Measurements from ENCODE around the gene MGRN1.

Gene MGRN1

DNA sequence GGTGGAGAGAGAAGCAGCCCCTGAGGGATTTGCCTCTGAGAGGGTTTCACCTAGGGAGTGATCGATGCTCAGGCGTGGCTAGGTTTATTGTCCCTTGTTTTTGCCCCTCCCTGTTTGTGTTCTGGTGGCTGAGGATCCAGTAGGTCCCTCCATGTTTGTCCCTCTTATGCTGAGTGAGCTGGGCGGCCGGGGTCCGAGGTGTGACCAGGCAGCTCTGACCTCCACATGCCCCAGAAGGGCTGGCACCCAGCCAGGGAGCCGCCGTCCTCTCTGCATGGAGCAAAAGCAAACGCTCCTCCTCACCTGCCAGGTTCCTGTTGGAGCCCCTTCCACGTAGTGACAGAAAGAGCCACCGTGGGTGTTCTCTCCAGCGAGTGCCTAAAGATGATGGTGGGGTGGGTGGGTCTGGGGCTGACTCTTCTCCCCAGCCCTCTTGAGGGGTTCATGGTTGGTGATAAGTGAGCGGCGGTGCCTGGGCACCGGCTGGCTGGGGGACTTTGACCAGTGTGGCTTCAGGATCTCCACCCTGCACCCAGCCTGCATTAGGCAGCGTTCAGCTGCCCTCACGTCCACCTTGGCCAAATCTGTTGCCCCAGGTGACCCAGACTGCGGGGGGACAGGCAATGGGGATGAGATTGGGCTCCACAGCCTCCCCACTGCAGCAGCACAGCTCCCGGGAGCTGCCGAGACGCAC is 54.7 kb downstream of the MGRN1 start:
- Histone ChIP-seq H3K36me3 (ENCODE audit: insufficient read depth, low read length) (peaks cover 52% of the 10 kb centered on the region), H3K4me1 (ENCODE audit: insufficient read depth, low read length) (no peaks in the 10 kb centered on the region), H4K20me1 (ENCODE audit: insufficient read depth, low read length) (peaks cover 4% of the 10 kb centered on the region), H3K27me3 (ENCODE audit: insufficient read depth, low read length, poor library complexity) (no peaks in the 10 kb centered on the region), H3K4me2 (ENCODE audit: insufficient read depth, low read length) (no peak overlapping the region), H3K27ac (ENCODE audit: low read length) (no peak overlapping the region), H3K79me2 (ENCODE audit: insufficient read depth, low read length) (no peaks in the 10 kb centered on the region), H3K4me3 (ENCODE audit: low read depth in 1 of 2, low read length in 2 of 2) (no peak overlapping the region), H3K9ac (ENCODE audit: low read depth, low read length) (no peak overlapping the region), H3K9me3 (ENCODE audit: insufficient read depth, low read length, severe bottlenecking) (no peaks in the 10 kb centered on the region), H2AFZ (ENCODE audit: low read depth, low read length) (no peak overlapping the region)
- no peak for DNase-seq
- ATAC-seq (ENCODE audit: insufficient read depth, low read depth): no peak
- TF ChIP-seq, protein P1, sequence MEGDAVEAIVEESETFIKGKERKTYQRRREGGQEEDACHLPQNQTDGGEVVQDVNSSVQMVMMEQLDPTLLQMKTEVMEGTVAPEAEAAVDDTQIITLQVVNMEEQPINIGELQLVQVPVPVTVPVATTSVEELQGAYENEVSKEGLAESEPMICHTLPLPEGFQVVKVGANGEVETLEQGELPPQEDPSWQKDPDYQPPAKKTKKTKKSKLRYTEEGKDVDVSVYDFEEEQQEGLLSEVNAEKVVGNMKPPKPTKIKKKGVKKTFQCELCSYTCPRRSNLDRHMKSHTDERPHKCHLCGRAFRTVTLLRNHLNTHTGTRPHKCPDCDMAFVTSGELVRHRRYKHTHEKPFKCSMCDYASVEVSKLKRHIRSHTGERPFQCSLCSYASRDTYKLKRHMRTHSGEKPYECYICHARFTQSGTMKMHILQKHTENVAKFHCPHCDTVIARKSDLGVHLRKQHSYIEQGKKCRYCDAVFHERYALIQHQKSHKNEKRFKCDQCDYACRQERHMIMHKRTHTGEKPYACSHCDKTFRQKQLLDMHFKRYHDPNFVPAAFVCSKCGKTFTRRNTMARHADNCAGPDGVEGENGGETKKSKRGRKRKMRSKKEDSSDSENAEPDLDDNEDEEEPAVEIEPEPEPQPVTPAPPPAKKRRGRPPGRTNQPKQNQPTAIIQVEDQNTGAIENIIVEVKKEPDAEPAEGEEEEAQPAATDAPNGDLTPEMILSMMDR (IDR thresholded peaks at IDR 0.05; ENCODE audit: borderline replicate concordance, extremely low read depth, low read length, poor library complexity, severe bottlenecking): no peak
- TF ChIP-seq EZH2 (IDR thresholded peaks at IDR 0.05; ENCODE audit: borderline replicate concordance, low read depth, low read length, severe bottlenecking): no peak

DNA sequence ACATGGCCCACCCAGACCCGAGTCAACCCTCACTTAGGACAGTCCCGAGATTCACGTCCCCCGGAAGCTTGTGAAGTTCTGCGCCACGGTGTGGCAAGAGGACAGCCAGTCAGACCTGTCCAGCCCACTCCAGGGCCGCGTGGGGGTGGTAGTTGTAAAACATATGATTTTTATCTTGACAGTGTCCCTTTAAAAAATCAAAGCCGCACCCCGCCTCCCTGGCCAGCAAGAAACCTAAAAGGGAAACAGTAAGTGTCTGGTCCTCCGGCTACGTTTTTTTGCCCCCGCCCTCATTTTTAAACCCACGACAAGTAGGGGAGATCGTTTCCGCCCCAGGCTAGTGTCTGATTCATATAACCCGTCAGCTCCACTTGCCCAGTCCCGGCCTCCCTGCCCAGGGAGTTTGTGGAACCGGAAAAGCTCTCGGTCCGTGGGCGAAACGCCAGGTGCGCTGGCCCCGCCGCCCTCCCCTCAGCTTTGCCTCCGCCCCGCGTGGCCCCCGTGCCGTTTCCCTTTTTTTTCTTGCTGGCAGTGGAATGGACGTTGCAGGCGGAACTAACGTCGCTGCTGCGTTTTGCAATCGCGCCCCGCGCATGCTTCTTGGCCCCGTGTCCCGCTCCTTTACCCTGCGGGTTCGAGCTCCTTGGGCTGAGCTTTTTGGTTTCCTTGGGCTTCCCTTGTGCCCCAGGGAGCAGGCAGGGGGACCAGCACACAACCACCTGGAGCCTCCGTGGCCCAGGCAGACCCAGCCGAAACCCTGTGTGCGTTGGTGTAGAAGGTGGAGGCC is 55.4 kb downstream of the MGRN1 start:
- Histone ChIP-seq H3K4me1 (ENCODE audit: insufficient read depth, low read length) (no peaks in the 10 kb centered on the region), H4K20me1 (ENCODE audit: insufficient read depth, low read length) (peaks cover 4% of the 10 kb centered on the region), H3K27me3 (ENCODE audit: insufficient read depth, low read length, poor library complexity) (no peaks in the 10 kb centered on the region), H3K36me3 (ENCODE audit: insufficient read depth, low read length) (peaks cover 57% of the 10 kb centered on the region), H3K79me2 (ENCODE audit: insufficient read depth, low read length) (no peaks in the 10 kb centered on the region), H3K4me3 (ENCODE audit: low read depth in 1 of 2, low read length in 2 of 2) (no peak overlapping the region), H2AFZ (ENCODE audit: low read depth, low read length) (no peak overlapping the region), H3K27ac (ENCODE audit: low read length) (no peak overlapping the region), H3K9ac (ENCODE audit: low read depth, low read length) (no peak overlapping the region), H3K4me2 (ENCODE audit: insufficient read depth, low read length) (no peak overlapping the region), H3K9me3 (ENCODE audit: insufficient read depth, low read length, severe bottlenecking) (no peaks in the 10 kb centered on the region)
- DNase-seq: no peak
- TF ChIP-seq EZH2 (IDR thresholded peaks at IDR 0.05; ENCODE audit: borderline replicate concordance, low read depth, low read length, severe bottlenecking): no peak
- TF ChIP-seq, protein P1 (IDR thresholded peaks at IDR 0.05; ENCODE audit: borderline replicate concordance, extremely low read depth, low read length, poor library complexity, severe bottlenecking): no peak
- no peak for ATAC-seq (ENCODE audit: insufficient read depth, low read depth)

DNA sequence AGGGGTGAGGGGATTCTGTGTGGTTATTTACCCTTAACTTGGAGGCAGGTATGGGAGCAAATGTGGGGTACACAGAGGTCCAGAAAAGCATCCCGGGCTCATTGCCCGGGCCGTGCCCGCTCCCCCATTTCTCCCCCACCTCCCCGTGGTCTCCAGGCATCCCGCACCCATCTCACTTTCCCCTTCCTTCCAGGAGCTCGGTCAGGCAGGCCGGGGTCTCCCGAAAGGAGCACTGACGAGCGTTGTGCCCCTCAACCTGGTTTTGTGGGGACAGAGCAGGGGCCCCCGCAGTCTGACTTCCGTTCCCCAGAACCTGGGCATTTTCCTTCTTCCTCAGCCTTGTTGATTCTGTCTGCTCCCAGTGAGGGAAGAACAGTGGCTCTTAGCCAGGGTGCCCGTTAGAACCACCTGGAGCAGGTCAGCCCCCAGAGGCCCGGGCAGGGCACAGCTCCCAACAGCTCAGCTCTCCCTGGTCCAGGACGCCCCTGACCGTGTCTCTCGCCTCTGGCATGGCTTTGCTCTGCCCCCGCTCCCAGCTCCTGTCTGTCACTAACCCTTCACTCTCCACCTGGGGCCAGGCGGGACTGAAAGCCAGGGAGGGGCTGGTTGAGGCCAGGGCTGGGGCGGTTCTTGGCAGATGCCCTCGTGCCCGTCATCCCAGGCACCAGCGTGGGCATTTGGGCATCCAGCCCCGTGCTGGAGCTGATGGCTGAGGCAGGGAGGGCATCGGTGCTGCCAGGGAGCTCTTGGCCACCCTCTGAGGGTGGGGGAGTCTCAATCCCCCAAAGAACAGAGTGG is 56.2 kb downstream of the MGRN1 start:
- TF ChIP-seq, protein P1 (IDR thresholded peaks at IDR 0.05; ENCODE audit: borderline replicate concordance, extremely low read depth, low read length, poor library complexity, severe bottlenecking): no peak
- TF ChIP-seq EZH2 (IDR thresholded peaks at IDR 0.05; ENCODE audit: borderline replicate concordance, low read depth, low read length, severe bottlenecking): no peak
- Histone ChIP-seq H2AFZ (ENCODE audit: low read depth, low read length) (no peak overlapping the region), H3K79me2 (ENCODE audit: insufficient read depth, low read length) (no peaks in the 10 kb centered on the region), H3K36me3 (ENCODE audit: insufficient read depth, low read length) (peaks cover 56% of the 10 kb centered on the region), H3K4me3 (ENCODE audit: low read depth in 1 of 2, low read length in 2 of 2) (no peak overlapping the region), H3K4me2 (ENCODE audit: insufficient read depth, low read length) (no peak overlapping the region), H4K20me1 (ENCODE audit: insufficient read depth, low read length) (peaks cover 4% of the 10 kb centered on the region), H3K9ac (ENCODE audit: low read depth, low read length) (no peak overlapping the region), H3K4me1 (ENCODE audit: insufficient read depth, low read length) (no peaks in the 10 kb centered on the region), H3K27ac (ENCODE audit: low read length) (no peak overlapping the region), H3K9me3 (ENCODE audit: insufficient read depth, low read length, severe bottlenecking) (no peaks in the 10 kb centered on the region), H3K27me3 (ENCODE audit: insufficient read depth, low read length, poor library complexity) (no peaks in the 10 kb centered on the region)
- DNase-seq: no peak
- ATAC-seq (ENCODE audit: insufficient read depth, low read depth): no peak
